Lower leg skin (tissue), 3 donors: ENCODE results near the gene DUSP22.

Experiments
- POLR2A ChIP-seq, 2 donors: fragments of 450-650 bp; IDR thresholded peaks; one replicate each; pipeline ENCODE4 v1.6.1; 2016 to 2017; ENCODE audit warnings: antibody characterized with exemption in 2 of 2, mild to moderate bottlenecking in 1 of 2, moderate library complexity in 1 of 2
- TF ChIP-seq, protein P1 (sequence below), 3 donors: fragments of 450-650 bp; IDR thresholded peaks; one replicate each; pipeline ENCODE4 v1.5.1; 2016; ENCODE audit warnings: antibody characterized with exemption in 3 of 3, mild to moderate bottlenecking in 3 of 3, moderate library complexity in 2 of 3

DNA sequence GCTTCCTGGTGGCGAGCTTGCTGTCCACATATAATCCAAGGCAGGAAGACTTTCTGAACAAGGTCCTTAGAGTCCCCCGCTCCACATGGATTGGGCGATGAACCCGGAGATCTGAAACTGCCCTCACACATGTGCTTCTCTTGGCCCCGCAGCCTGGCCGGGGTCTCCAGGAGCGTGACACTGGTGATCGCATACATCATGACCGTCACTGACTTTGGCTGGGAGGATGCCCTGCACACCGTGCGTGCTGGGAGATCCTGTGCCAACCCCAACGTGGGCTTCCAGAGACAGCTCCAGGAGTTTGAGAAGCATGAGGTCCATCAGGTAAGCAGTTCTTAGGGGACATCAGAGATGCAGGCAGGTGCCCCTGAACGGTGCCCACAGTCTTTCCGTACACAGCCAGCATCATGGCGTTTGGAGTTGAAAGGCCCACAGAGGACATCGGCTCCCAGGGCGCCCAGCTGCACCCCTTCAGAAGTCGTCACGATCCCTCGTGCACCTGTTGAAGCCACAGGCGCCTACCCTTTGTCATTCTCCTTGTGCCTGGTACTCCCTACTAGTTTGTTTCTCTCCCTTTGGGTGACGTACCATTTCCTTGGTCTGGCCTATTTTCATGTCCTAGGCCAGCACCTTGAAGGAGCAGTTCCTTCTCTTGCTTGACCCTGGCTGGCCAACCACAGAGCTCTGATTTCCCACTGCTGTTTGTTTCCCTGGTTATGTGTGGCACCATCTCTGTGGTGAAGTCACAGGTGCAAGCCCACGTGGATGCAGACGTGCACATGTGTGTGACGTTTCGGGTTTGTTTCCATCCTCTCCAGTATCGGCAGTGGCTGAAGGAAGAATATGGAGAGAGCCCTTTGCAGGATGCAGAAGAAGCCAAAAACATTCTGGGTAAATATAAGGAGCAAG, 55.9 kb downstream of the DUSP22 start:
- no peak for TF ChIP-seq POLR2A (IDR thresholded peaks at IDR 0.05)
- TF ChIP-seq, protein P1, sequence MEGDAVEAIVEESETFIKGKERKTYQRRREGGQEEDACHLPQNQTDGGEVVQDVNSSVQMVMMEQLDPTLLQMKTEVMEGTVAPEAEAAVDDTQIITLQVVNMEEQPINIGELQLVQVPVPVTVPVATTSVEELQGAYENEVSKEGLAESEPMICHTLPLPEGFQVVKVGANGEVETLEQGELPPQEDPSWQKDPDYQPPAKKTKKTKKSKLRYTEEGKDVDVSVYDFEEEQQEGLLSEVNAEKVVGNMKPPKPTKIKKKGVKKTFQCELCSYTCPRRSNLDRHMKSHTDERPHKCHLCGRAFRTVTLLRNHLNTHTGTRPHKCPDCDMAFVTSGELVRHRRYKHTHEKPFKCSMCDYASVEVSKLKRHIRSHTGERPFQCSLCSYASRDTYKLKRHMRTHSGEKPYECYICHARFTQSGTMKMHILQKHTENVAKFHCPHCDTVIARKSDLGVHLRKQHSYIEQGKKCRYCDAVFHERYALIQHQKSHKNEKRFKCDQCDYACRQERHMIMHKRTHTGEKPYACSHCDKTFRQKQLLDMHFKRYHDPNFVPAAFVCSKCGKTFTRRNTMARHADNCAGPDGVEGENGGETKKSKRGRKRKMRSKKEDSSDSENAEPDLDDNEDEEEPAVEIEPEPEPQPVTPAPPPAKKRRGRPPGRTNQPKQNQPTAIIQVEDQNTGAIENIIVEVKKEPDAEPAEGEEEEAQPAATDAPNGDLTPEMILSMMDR (IDR thresholded peaks at IDR 0.05), result no peak
